Fibroblast of skin of scalp (primary cell): ENCODE measurements around the gene TPI1. TPM values are rescaled to one million over a fixed set of nuclear protein-coding genes. Genes with fewer than 3 reads are reported as not detected.

Experiments
- DNase-seq: peaks from one replicate; pipeline ENCODE4 v3.0.0-alpha.2; 2013
- polyA plus RNA-seq, 2 experiments: library from polyadenylated mRNA; unstranded; fragments of 120-200 nt; gene quantifications; one replicate each; pipeline ENCODE4 v1.2.1, GENCODE V29; 2013; ENCODE audit not compliant: insufficient read length in 2 of 2

TPI1 gene
- 1,771 TPM for polyA plus RNA-seq (2013, experiment 1 of 2; ENCODE audit: insufficient read length)
- 1,727 TPM for polyA plus RNA-seq (2013, experiment 2 of 2; ENCODE audit: insufficient read length)

- peak; percentile 85 for DNase-seq
These were observed at the start of gene TPI1 for GRCh38 chr12:6867413-6868210. TSS of gene TPI1 (plus strand) at chr12:6867531. CDS start at chr12:6867567, 36 bp downstream.

GRCh38 chr12:6817662-6818157, 49.6 kb upstream of the TPI1 start:
- no peak for DNase-seq

- no peak for DNase-seq
These were observed 49.1 kb upstream of the TPI1 start for GRCh38 chr12:6818222-6818621.

- DNase-seq, result no peak
These were observed 48.7 kb upstream of the TPI1 start for GRCh38 chr12:6818645-6819044.

DNA sequence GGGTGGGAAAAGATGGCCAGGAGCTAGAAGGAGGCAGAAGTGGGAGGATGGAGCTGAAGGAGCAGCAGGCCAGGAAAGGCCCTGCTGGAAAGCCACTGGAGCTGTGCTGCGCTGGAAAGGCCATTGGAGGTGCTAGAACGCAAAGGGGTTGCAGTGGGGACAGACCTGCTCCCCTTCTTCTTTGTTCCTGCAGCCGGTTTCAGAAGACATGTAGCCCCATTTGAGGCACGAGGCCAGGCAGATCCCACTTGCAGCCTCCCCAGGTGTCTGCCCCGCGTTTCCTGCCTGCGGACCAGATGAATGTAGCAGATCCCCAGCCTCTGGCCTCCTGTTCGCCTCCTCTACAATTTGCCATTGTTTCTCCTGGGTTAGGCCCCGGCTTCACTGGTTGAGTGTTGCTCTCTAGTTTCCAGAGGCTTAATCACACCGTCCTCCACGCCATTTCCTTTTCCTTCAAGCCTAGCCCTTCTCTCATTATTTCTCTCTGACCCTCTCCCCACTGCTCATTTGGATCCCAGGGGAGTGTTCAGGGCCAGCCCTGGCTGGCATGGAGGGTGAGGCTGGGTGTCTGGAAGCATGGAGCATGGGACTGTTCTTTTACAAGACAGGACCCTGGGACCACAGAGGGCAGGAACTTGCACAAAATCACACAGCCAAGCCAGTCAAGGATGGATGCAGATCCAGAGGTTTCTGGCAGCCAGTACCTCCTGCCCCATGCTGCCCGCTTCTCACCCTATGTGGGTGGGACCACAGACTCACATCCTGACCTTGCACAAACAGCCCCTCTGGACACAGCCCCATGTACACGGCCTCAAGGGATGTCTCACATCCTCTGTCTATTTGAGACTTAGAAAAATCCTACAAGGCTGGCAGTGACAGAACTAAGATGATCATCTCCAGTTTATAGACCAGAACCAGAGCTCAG, 48.0 kb upstream of the TPI1 start:
- no peak for DNase-seq

DNA sequence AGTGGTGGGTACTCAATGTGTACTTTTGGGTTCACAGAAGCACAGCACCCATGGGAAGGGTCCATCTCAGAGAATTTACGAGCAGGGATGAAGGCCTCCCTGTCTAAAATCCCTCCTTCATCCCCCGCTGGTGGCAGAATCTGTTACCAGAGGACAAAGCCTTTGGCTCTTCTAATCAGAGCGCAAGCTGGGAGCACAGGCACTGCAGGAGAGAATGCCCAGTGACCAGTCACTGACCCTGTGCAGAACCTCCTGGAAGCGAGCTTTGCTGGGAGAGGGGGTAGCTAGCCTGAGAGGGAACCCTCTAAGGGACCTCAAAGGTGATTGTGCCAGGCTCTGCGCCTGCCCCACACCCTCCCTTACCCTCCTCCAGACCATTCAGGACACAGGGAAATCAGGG, 47.2 kb upstream of the TPI1 start:
- DNase-seq, result no peak

- peak; percentile 61 for DNase-seq
These were observed 45.5 kb upstream of the TPI1 start, which contains the start of gene GPR162 for GRCh38 chr12:6821591-6822425. TSS of gene GPR162 (plus strand) at chr12:6821821. CDS start at chr12:6823899, 2,078 bp downstream.

GRCh38 chr12:6822426-6823135, 44.8 kb upstream of the TPI1 start:
- no peak for DNase-seq

GRCh38 chr12:6823182-6824084, 43.9 kb upstream of the TPI1 start:
- DNase-seq, result no peak

GRCh38 chr12:6824085-6824775, 43.1 kb upstream of the TPI1 start:
- no peak for DNase-seq

- DNase-seq, result no peak
These were observed 42.4 kb upstream of the TPI1 start for GRCh38 chr12:6824901-6825381.

DNA sequence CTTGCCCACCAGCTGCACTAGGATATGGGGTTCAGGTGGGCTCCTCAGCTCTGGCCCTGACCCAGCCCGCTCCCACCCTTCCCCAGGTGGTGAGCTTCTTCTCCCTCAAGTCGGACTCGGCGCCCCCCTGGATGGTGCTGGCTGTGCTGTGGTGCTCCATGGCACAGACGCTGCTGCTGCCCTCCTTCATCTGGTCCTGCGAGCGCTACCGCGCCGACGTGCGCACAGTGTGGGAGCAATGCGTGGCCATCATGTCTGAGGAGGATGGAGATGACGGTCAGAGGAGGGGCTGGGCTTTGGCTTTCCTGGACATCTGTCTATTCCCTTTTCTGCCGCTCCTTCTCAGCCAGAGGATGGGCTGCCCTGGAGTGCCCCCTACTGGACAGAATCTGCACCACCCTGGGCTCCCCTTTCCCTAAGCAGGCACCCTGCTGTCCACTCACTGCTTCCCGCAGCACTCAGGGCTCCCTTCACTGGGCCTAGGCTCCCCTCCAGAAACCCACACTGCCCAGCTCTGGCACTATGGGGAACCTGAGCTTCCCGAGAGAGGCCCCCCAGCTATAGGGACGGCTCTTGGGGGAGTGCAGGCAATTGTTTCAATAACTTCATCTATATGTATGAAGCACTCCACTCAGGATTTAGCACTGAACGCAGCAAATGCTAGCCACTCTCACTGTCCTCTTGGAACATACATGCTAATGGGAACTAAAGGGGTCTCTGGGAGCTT, 41.8 kb upstream of the TPI1 start:
- peak; percentile 83 for DNase-seq

DNA sequence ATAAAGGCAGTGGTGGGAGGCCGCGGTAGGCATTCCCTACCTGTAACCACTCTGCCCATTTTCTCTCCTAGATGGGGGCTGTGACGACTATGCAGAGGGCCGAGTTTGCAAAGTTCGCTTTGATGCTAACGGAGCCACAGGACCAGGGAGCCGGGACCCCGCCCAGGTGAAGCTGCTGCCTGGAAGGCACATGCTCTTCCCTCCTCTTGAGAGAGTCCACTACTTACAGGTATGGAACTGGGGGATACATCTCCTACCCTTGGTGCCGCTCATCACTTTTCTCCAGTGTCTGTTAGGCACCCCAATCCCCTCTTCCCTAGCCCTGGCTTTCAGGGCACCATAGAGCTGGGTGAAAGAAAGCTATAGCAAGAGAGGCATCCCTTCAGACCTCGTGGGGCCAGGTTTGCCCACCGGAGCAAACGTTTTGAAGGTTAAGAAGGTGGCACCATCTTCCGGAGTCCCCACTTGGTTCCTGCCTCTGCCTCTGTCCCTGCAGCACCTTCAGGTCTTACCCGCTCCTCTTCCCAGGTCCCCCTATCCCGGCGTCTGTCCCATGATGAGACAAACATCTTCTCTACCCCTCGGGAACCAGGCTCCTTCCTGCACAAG, 41.1 kb upstream of the TPI1 start:
- DNase-seq, result no peak

GRCh38 chr12:6826734-6827436, 40.4 kb upstream of the TPI1 start:
- DNase-seq, result no peak

DNA sequence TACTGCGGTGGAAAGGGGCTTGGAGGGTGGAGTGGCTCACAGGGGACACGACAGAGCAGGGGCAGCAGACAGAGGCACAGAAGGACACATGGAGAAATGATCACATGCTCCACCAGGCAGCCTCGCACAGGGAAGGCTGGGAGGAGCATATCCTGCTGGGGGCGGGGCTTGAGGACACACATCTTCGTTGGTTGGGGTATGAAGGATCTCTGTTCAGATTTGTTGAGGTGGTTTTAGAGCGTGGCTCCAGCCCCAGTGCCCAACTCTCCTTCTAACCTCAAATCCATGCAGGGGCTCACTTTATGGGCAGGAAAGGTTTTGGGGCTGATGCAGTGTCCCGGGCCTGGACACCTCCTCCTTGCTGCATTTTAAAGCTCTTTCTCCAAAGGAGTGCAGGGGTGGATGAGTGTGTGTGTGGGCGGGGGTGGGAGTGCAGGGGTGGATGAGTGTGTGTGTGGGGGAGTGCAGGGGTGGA, 39.9 kb upstream of the TPI1 start:
- DNase-seq, result peak; percentile 85

DNA sequence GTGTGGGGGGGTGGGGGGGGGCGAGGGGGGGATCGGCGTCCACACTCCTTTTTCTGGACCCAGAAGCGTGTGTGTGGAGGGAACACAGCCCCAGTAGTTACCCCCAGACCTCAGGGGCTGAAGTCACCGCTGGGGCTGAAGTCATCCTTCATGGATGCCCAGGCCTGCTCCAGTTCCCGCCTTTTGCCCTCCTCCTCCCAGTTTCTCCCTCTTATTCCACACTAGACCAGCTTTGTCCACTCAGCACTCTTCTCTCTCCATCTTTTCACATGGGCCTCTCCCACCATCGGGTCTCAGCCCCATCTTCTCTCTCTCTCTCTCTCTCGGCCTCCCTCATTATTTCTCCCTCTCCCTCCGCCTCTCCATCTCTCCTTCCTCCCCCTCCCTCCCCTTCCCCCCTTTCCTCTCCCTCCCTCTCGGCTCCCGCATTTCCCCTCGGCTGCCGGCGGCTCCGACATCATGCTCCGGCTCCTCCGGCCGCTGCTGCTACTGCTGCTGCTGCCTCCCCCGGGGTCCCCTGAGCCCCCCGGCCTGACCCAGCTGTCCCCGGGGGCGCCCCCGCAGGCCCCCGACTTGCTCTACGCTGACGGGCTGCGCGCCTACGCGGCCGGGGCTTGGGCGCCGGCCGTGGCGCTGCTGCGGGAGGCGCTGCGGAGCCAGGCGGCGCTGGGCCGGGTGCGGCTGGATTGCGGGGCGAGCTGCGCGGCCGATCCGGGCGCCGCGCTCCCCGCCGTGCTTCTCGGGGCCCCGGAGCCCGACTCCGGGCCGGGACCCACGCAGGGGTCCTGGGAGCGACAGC, 39.1 kb upstream of the TPI1 start, which contains the start of gene P3H3:
Gene P3H3, plus strand, starts transcription at position 426 of the 799 bp plus-strand sequence. Its CDS starts 34 bp downstream, at position 460.
- peak; percentile 63 for DNase-seq
